Endothelial cell of umbilical vein (primary cell): ENCODE results near the gene RSPO3. TPM values are rescaled to one million over a fixed set of nuclear protein-coding genes. Genes with fewer than 3 reads are reported as not detected.

ENCODE experiments used
- BruUV-seq: library from RNA; stranded (reverse); fragments of 400-500 nt; replicated peaks from 2 replicates; lab custom pipeline; 2021; lab: Mats Ljungman, UMichigan
- CTCF ChIA-PET: fragments of 300-600, 350-600 bp; sonication (Branson Sonifier 250); formaldehyde crosslinking; loops from one replicate; lab custom pipeline; 2021; ENCODE audit warnings: antibody characterized with exemption, inconsistent platforms; lab: Charles Lee
- POLR2A ChIA-PET: fragments of 300-600, 350-600 bp; sonication (Branson Sonifier 250); formaldehyde crosslinking; loops from one replicate; lab custom pipeline; 2021; ENCODE audit warnings: antibody characterized with exemption, inconsistent platforms; lab: Charles Lee
- DNase-seq: peaks from one replicate; pipeline ENCODE4 v3.0.0-alpha.2; 2011; ENCODE audit warnings: low read depth, low spot score
- FAIRE-seq: peaks from 2 replicates; lab custom pipeline; 2011; peaks lifted over from hg19 to GRCh38; lab: Jason Lieb, UNC
- H2AFZ ChIP-seq: 2 replicates; pipeline ENCODE4 v1.6.0; 2012; ENCODE audit warnings: low read depth, low read length, control low read depth, inconsistent platforms
- H3K27ac ChIP-seq: 2 replicates; pipeline ENCODE4 v1.5.1; 2011; ENCODE audit warnings: low read depth, mild to moderate bottlenecking, control low read depth, low read length, moderate library complexity; ENCODE audit not compliant: insufficient read depth
- H3K27me3 ChIP-seq, 2 experiments: 2 replicates each; pipeline versions ENCODE4 v1.6.0 to v1.6.1; 2011; ENCODE audit warnings: low read length in 2 of 2, mixed read lengths in 1 of 2; ENCODE audit not compliant: control insufficient read depth in 2 of 2, insufficient read depth in 2 of 2
- H3K36me3 ChIP-seq, 2 experiments: 2 replicates in 1 of 2; 3 replicates in 1 of 2; pipeline ENCODE4 v1.5.1; 2011; ENCODE audit warnings: low read length in 2 of 2, mild to moderate bottlenecking in 1 of 2, moderate library complexity in 1 of 2; ENCODE audit not compliant: control insufficient read depth in 2 of 2, insufficient read depth in 2 of 2; ENCODE audit errors: extremely low read depth in 1 of 2
- H3K4me1 ChIP-seq: 3 replicates; pipeline ENCODE4 v1.5.1; 2011; ENCODE audit warnings: mild to moderate bottlenecking, low read length; ENCODE audit not compliant: control insufficient read depth, insufficient read depth; ENCODE audit errors: extremely low read depth
- H3K4me2 ChIP-seq: 2 replicates; pipeline ENCODE4 v1.6.1; 2011; ENCODE audit warnings: low read length, control low read depth, mixed read lengths; ENCODE audit not compliant: insufficient read depth
- H3K4me3 ChIP-seq, 3 experiments: fragments of 200-600 bp in 1 of 3; sonication (generic), shearing (Covaris generic) in 1 of 3; replicated peaks in 1 of 3; 2 replicates each; pipeline ENCODE4 v1.5.1; 2011 to 2016; ENCODE audit warnings: control low read depth in 3 of 3, low read length in 3 of 3, mild to moderate bottlenecking in 2 of 3, inconsistent platforms in 1 of 3, low read depth in 1 of 3, moderate library complexity in 1 of 3; ENCODE audit not compliant: insufficient read depth in 1 of 3
- H3K79me2 ChIP-seq: 2 replicates; pipeline ENCODE4 v1.6.0; 2012; ENCODE audit warnings: low read length, inconsistent platforms; ENCODE audit not compliant: control insufficient read depth, insufficient read depth
- H3K9ac ChIP-seq: replicated peaks from 2 replicates; pipeline ENCODE3; 2011; ENCODE audit warnings: low read length, control low read depth; ENCODE audit not compliant: insufficient read depth; ENCODE audit errors: extremely low read depth
- H3K9me1 ChIP-seq: replicated peaks from 3 replicates; pipeline ENCODE4 v1.6.0; 2011; ENCODE audit warnings: mild to moderate bottlenecking, low read length; ENCODE audit not compliant: control insufficient read depth, insufficient read depth; ENCODE audit errors: extremely low read depth
- H3K9me3 ChIP-seq: replicated peaks from 2 replicates; pipeline ENCODE4 v1.5.1; 2012; ENCODE audit warnings: low read length, inconsistent platforms; ENCODE audit not compliant: control insufficient read depth, insufficient read depth
- H4K20me1 ChIP-seq: replicated peaks from 2 replicates; pipeline ENCODE3; 2011; ENCODE audit warnings: mild to moderate bottlenecking, low read length; ENCODE audit not compliant: control insufficient read depth, insufficient read depth; ENCODE audit errors: extremely low read depth
- GATA2 ChIP-seq: IDR thresholded peaks from 2 replicates; pipeline ENCODE4 v1.7.0; 2011; ENCODE audit warnings: low read depth, mild to moderate bottlenecking, moderate library complexity, mixed read lengths, low read length; ENCODE audit not compliant: insufficient read length, insufficient read depth
- MYC ChIP-seq: IDR thresholded peaks from one replicate; pipeline ENCODE4 v1.6.1; 2011; ENCODE audit warnings: mild to moderate bottlenecking, low read depth, low read length
- POLR2A ChIP-seq: IDR thresholded peaks from 2 replicates; pipeline ENCODE4 v1.6.1; 2012; ENCODE audit warnings: low read depth, mild to moderate bottlenecking, control low read depth, low read length
- dilution Hi-C: fragments of 300-500 bp; cut with MboI; formaldehyde crosslinking; loops from one replicate; pipeline ENCODE4 v1.15.0; 2019; ENCODE audit warnings: low sequenced_read_pairs; ENCODE audit not compliant: extremely low pct_ligation_motif_present
- intact Hi-C: fragments of 100-400 bp; cut with micrococcal nuclease; formaldehyde crosslinking; loops from one replicate; pipeline ENCODE4 v1.10.0; 2022
- polyA plus RNA-seq, 4 experiments: library from polyadenylated mRNA; depleted of rRNA in 3 of 4; stranded (reverse) in 3 of 4; unstranded in 1 of 4; fragments of >200 nt; gene quantifications; 2 replicates each; pipeline versions ENCODE4 v1.2.1 to v1.2.3, GENCODE V29; 2011 to 2012; ENCODE audit warnings: missing spikeins in 1 of 4
- total RNA-seq: library from RNA; stranded (reverse); gene quantifications from 2 replicates; pipeline ENCODE4 v1.2.3, GENCODE V29; 2021
- TF ChIP-seq, protein P1 (sequence below): IDR thresholded peaks from 2 replicates; pipeline ENCODE4 v1.6.1; 2011; ENCODE audit not compliant: insufficient read depth, insufficient read length
- TF ChIP-seq, protein P2 (sequence below), 2 donors: IDR thresholded peaks; 1 replicate in 1 of 2; 2 replicates in 1 of 2; pipeline ENCODE4 v1.5.1; 2011; ENCODE audit warnings: low read length in 2 of 2, mild to moderate bottlenecking in 2 of 2, moderate library complexity in 2 of 2, control low read depth in 1 of 2, inconsistent platforms in 1 of 2, low read depth in 1 of 2; ENCODE audit not compliant: insufficient read depth in 1 of 2; ENCODE audit errors: extremely low read depth in 1 of 2

The RSPO3 gene
- total and polyA plus RNA-seq, 2 donors (not counting 3 experiments of a cell fraction or from before 2014, with no cell fraction given) = 1.8 to 11.1 TPM

DNA sequence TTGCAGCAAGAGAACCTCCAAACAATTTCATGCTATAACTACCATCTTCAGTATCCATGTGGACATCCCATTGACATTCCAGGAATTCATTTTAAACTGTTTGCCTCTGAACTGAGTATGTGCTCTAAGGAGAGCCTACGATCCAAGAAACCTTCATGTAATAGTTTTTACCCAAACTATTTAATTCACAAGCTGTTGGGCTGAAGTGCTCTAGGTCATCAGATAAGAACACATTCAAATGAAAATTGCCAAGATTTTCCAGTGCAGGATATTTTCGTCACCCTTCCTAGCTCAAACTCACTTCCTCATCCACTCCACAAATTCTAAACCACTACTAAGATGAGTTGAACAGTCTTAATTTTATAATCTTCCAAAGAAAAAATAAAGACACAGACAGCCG lies 12.8 kb downstream of the RSPO3 start:
- ChIA-PET POLR2A (no interaction called here), CTCF (interaction anchor here (1.2 to 2.7 kb wide), 2 partner anchors 10 to 59 kb away, joined by 3 to 17 read pairs; no protein-coding TSS in a partner anchor)
- no peak overlapping the region for H3K4me3 ChIP-seq
- intact Hi-C loops (no loop called here), dilution Hi-C loops (no loop called here)
- no peak overlapping the region for H3K4me2 ChIP-seq
- BruUV-seq = no TSS peak
- DNase-seq (peak; percentile 55), FAIRE-seq (no peak)
- H3K36me3 ChIP-seq = no peaks in the 10 kb centered on the region
- TF ChIP-seq, protein P1, sequence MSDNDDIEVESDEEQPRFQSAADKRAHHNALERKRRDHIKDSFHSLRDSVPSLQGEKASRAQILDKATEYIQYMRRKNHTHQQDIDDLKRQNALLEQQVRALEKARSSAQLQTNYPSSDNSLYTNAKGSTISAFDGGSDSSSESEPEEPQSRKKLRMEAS = no peak
- TF ChIP-seq GATA2 (peak; percentile 77), MYC (no peak), POLR2A (no peak)
- TF ChIP-seq, protein P2, sequence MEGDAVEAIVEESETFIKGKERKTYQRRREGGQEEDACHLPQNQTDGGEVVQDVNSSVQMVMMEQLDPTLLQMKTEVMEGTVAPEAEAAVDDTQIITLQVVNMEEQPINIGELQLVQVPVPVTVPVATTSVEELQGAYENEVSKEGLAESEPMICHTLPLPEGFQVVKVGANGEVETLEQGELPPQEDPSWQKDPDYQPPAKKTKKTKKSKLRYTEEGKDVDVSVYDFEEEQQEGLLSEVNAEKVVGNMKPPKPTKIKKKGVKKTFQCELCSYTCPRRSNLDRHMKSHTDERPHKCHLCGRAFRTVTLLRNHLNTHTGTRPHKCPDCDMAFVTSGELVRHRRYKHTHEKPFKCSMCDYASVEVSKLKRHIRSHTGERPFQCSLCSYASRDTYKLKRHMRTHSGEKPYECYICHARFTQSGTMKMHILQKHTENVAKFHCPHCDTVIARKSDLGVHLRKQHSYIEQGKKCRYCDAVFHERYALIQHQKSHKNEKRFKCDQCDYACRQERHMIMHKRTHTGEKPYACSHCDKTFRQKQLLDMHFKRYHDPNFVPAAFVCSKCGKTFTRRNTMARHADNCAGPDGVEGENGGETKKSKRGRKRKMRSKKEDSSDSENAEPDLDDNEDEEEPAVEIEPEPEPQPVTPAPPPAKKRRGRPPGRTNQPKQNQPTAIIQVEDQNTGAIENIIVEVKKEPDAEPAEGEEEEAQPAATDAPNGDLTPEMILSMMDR (IDR thresholded peaks at IDR 0.05; ENCODE audit: extremely low read depth in 1 of 2, insufficient read depth in 1 of 2, low read depth in 1 of 2, low read length in 2 of 2) = no peak
- H3K9ac ChIP-seq = no peak overlapping the region
- H3K9me3 ChIP-seq = no peaks in the 10 kb centered on the region
- peaks cover 16% of the 10 kb centered on the region for H3K4me1 ChIP-seq
- no peak overlapping the region for H2AFZ ChIP-seq
- no peaks in the 10 kb centered on the region for H3K27me3 ChIP-seq
- H3K27ac ChIP-seq = no peak overlapping the region
- H4K20me1 ChIP-seq = no peaks in the 10 kb centered on the region
- H3K79me2 ChIP-seq = no peaks in the 10 kb centered on the region
- no peaks in the 10 kb centered on the region for H3K9me1 ChIP-seq
